ENCODE measurements around the gene RBMXL2.

Gene RBMXL2

GRCh38 chr11:7088921-7089320 is at the start of gene RBMXL2:
Gene RBMXL2 (plus strand): TSS chr11:7088998. CDS start chr11:7089121, 123 bp downstream.
- no peak within 1 kb of the TSS for H3K4me3 ChIP-seq
- H3K9me3 ChIP-seq, result peaks cover 17% of the 10 kb centered on the region
- no peaks in the 10 kb centered on the region for H3K4me1 ChIP-seq
- no peak within 1 kb of the TSS for H3K27ac ChIP-seq
- H3K27me3 ChIP-seq, result no peaks in the 10 kb centered on the region
- no peak within 1 kb of the TSS for H3K9ac ChIP-seq
- no peak within 1 kb of the TSS for H3K4me2 ChIP-seq
- no peak for TF ChIP-seq Cebpa-rat (IDR thresholded peaks at IDR 0.05)
- H3K36me3 ChIP-seq, result no peaks in the 10 kb centered on the region
- H4K20me1 ChIP-seq, result no peaks in the 10 kb centered on the region

GRCh38 chr11:7046474-7047175 is 42.2 kb upstream of the RBMXL2 start:
- TF ChIP-seq Cebpa-rat (IDR thresholded peaks at IDR 0.05), result no peak
- Histone ChIP-seq H3K9me3 (no peaks in the 10 kb centered on the region), H4K20me1 (no peaks in the 10 kb centered on the region), H3K9ac (no peak overlapping the region), H3K4me2 (no peak overlapping the region), H3K4me3 (no peak overlapping the region), H3K4me1 (no peaks in the 10 kb centered on the region), H3K27me3 (no peaks in the 10 kb centered on the region), H3K27ac (no peak overlapping the region), H3K36me3 (no peaks in the 10 kb centered on the region)

- H3K27ac ChIP-seq, result no peak overlapping the region
- no peaks in the 10 kb centered on the region for H3K27me3 ChIP-seq
- H3K9ac ChIP-seq, result no peak overlapping the region
- no peaks in the 10 kb centered on the region for H4K20me1 ChIP-seq
- H3K4me2 ChIP-seq, result no peak overlapping the region
- no peak for TF ChIP-seq Cebpa-rat (IDR thresholded peaks at IDR 0.05)
- no peaks in the 10 kb centered on the region for H3K4me1 ChIP-seq
- H3K9me3 ChIP-seq, result no peaks in the 10 kb centered on the region
- H3K4me3 ChIP-seq, result no peak overlapping the region
- H3K36me3 ChIP-seq, result no peaks in the 10 kb centered on the region
These were observed 38.6 kb upstream of the RBMXL2 start for GRCh38 chr11:7050191-7050590.

GRCh38 chr11:7056828-7057513 is 31.8 kb upstream of the RBMXL2 start:
- no peak overlapping the region for H3K27ac ChIP-seq
- no peaks in the 10 kb centered on the region for H3K4me1 ChIP-seq
- no peak for TF ChIP-seq Cebpa-rat (IDR thresholded peaks at IDR 0.05)
- no peaks in the 10 kb centered on the region for H3K9me3 ChIP-seq
- H3K4me3 ChIP-seq, result no peak overlapping the region
- no peak overlapping the region for H3K9ac ChIP-seq
- no peak overlapping the region for H3K4me2 ChIP-seq
- H4K20me1 ChIP-seq, result no peaks in the 10 kb centered on the region
- H3K27me3 ChIP-seq, result no peaks in the 10 kb centered on the region
- no peaks in the 10 kb centered on the region for H3K36me3 ChIP-seq

GRCh38 chr11:7057641-7058040 is 31.2 kb upstream of the RBMXL2 start:
- Histone ChIP-seq H3K4me3 (no peak overlapping the region), H3K4me2 (no peak overlapping the region), H4K20me1 (no peaks in the 10 kb centered on the region), H3K27me3 (no peaks in the 10 kb centered on the region), H3K36me3 (no peaks in the 10 kb centered on the region), H3K27ac (no peak overlapping the region), H3K9me3 (no peaks in the 10 kb centered on the region), H3K9ac (no peak overlapping the region), H3K4me1 (no peaks in the 10 kb centered on the region)
- no peak for TF ChIP-seq Cebpa-rat (IDR thresholded peaks at IDR 0.05)

- no peak overlapping the region for H3K27ac ChIP-seq
- no peaks in the 10 kb centered on the region for H3K36me3 ChIP-seq
- no peak overlapping the region for H3K4me3 ChIP-seq
- H3K4me2 ChIP-seq, result no peak overlapping the region
- H3K9ac ChIP-seq, result no peak overlapping the region
- H3K9me3 ChIP-seq, result no peaks in the 10 kb centered on the region
- no peaks in the 10 kb centered on the region for H4K20me1 ChIP-seq
- no peak for TF ChIP-seq Cebpa-rat (IDR thresholded peaks at IDR 0.05)
- H3K4me1 ChIP-seq, result no peaks in the 10 kb centered on the region
- H3K27me3 ChIP-seq, result no peaks in the 10 kb centered on the region
These were observed 27.9 kb upstream of the RBMXL2 start for GRCh38 chr11:7060868-7061267.

GRCh38 chr11:7062534-7062933 is 26.3 kb upstream of the RBMXL2 start:
- TF ChIP-seq Cebpa-rat (IDR thresholded peaks at IDR 0.05), result no peak
- no peaks in the 10 kb centered on the region for H3K36me3 ChIP-seq
- no peak overlapping the region for H3K9ac ChIP-seq
- H3K4me1 ChIP-seq, result no peaks in the 10 kb centered on the region
- H3K27me3 ChIP-seq, result no peaks in the 10 kb centered on the region
- H3K27ac ChIP-seq, result no peak overlapping the region
- no peaks in the 10 kb centered on the region for H4K20me1 ChIP-seq
- no peaks in the 10 kb centered on the region for H3K9me3 ChIP-seq
- no peak overlapping the region for H3K4me3 ChIP-seq
- no peak overlapping the region for H3K4me2 ChIP-seq

- H3K27ac ChIP-seq, result no peak overlapping the region
- no peak overlapping the region for H3K4me3 ChIP-seq
- H3K4me2 ChIP-seq, result no peak overlapping the region
- H3K27me3 ChIP-seq, result no peaks in the 10 kb centered on the region
- no peaks in the 10 kb centered on the region for H4K20me1 ChIP-seq
- TF ChIP-seq Cebpa-rat (IDR thresholded peaks at IDR 0.05), result no peak
- H3K4me1 ChIP-seq, result no peaks in the 10 kb centered on the region
- H3K36me3 ChIP-seq, result no peaks in the 10 kb centered on the region
- no peaks in the 10 kb centered on the region for H3K9me3 ChIP-seq
- no peak overlapping the region for H3K9ac ChIP-seq
These were observed 16.3 kb upstream of the RBMXL2 start for GRCh38 chr11:7072401-7073028.

GRCh38 chr11:7077101-7077500 is 11.7 kb upstream of the RBMXL2 start:
- Histone ChIP-seq H3K4me1 (no peaks in the 10 kb centered on the region), H3K9me3 (peaks cover 20% of the 10 kb centered on the region), H4K20me1 (no peaks in the 10 kb centered on the region), H3K4me3 (no peak overlapping the region), H3K27ac (no peak overlapping the region), H3K4me2 (no peak overlapping the region), H3K27me3 (no peaks in the 10 kb centered on the region), H3K9ac (no peak overlapping the region), H3K36me3 (no peaks in the 10 kb centered on the region)
- no peak for TF ChIP-seq Cebpa-rat (IDR thresholded peaks at IDR 0.05)

GRCh38 chr11:7079545-7080135 is 9.2 kb upstream of the RBMXL2 start:
- no peak for TF ChIP-seq Cebpa-rat (IDR thresholded peaks at IDR 0.05)
- Histone ChIP-seq H3K9me3 (peaks cover 20% of the 10 kb centered on the region), H3K27ac (no peak overlapping the region), H4K20me1 (no peaks in the 10 kb centered on the region), H3K4me1 (no peaks in the 10 kb centered on the region), H3K9ac (no peak overlapping the region), H3K4me2 (no peak overlapping the region), H3K4me3 (no peak overlapping the region), H3K27me3 (no peaks in the 10 kb centered on the region), H3K36me3 (no peaks in the 10 kb centered on the region)

Measured in BLaER1 (cell line).